KMS-11 (cell line): ENCODE measurements around the gene KCNJ6.
"Not testable (repeated sequence)": the region's sequence is repeated elsewhere in the genome, so short reads cannot be mapped to it uniquely, and the experiment has no call there.

Experiments
- H2AFZ ChIP-seq: fragments of 200-600 bp; sonication (generic); 2 replicates; pipeline ENCODE4 v1.6.1; 2016; ENCODE audit warnings: antibody characterized with exemption, mixed run types, low read depth
- H3K27ac ChIP-seq: fragments of 200-600 bp; sonication (generic); 2 replicates; pipeline ENCODE4 v1.6.1; 2016; ENCODE audit warnings: mild to moderate bottlenecking, mixed run types
- H3K27me3 ChIP-seq: fragments of 200-600 bp; sonication (generic); 2 replicates; pipeline ENCODE4 v1.6.1; 2017; ENCODE audit warnings: mild to moderate bottlenecking, low read depth, mixed run types, moderate library complexity; ENCODE audit not compliant: insufficient read depth
- H3K36me3 ChIP-seq: fragments of 200-600 bp; sonication (generic); 2 replicates; pipeline ENCODE4 v1.6.1; 2017; ENCODE audit warnings: mild to moderate bottlenecking, mixed run types; ENCODE audit not compliant: insufficient read depth
- H3K4me1 ChIP-seq: fragments of 200-600 bp; sonication (generic); 2 replicates; pipeline ENCODE4 v1.6.1; 2016; ENCODE audit warnings: mild to moderate bottlenecking, low read depth, mixed run types; ENCODE audit not compliant: poor library complexity, severe bottlenecking
- H3K4me2 ChIP-seq: fragments of 200-600 bp; sonication (generic); 2 replicates; pipeline ENCODE4 v1.7.0; 2016; ENCODE audit warnings: mild to moderate bottlenecking, mixed run types
- H3K4me3 ChIP-seq: fragments of 200-600 bp; sonication (generic); IDR thresholded peaks from 2 replicates; pipeline ENCODE4 v1.6.1; 2017; ENCODE audit warnings: low read depth, low read length, mixed read lengths; ENCODE audit not compliant: insufficient read depth
- H3K79me2 ChIP-seq: fragments of 200-600 bp; sonication (generic); 2 replicates; pipeline ENCODE4 v1.6.1; 2016; ENCODE audit warnings: low read depth, mixed run types; ENCODE audit not compliant: insufficient read depth
- H3K9ac ChIP-seq: fragments of 200-600 bp; sonication (generic); 2 replicates; pipeline ENCODE4 v1.6.1; 2016; ENCODE audit warnings: mild to moderate bottlenecking, mixed run types
- H4K20me1 ChIP-seq: fragments of 200-600 bp; sonication (generic); 2 replicates; pipeline ENCODE4 v1.6.1; 2016; ENCODE audit warnings: mild to moderate bottlenecking, mixed run types; ENCODE audit not compliant: insufficient read depth
- TF ChIP-seq, protein P1 (sequence below): fragments of 200-600 bp; sonication (generic); conservative IDR thresholded peaks from 2 replicates; pipeline ENCODE4 v1.6.1; 2017; ENCODE audit warnings: low read depth, mild to moderate bottlenecking, antibody characterized with exemption, low read length, moderate library complexity, mixed read lengths

Gene KCNJ6

DNA sequence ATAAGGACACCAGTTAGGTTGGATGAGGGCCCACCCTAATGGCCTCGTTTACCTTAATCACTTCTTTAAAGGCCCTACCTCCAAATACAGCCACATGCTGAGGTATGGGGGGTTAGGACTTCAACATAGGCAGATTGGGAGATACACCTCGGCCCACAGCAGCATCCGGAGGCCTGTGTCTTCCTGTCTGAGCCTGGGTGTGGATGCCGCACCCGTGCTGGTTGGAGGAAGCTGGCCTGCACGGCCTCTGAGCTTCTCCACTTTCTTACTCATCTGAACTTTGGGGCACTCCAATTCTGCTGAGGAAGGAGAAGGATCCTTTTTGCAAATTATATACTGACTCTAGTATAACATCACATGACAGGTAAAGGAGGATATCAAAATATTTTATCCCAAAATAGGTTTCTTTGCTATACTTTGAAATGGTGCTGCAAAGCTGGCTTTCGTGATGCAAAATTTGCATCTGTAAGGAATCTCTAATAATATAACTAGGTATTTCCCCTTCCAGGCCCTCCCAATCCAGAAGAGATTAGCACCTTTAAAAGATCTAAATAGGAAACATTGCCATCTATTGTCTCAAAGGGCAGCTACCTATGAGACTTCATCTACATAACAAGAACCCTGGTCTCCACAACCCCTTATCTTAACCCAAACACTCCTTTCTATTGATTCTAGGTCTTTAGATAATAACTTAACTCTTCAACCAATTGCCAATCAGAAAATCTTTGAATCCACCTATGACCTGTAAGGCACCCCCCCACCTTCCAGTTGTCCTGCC, 247.6 kb downstream of the KCNJ6 start:
- Histone ChIP-seq H2AFZ (no peak overlapping the region), H3K9ac (no peak overlapping the region)
- TF ChIP-seq, protein P1, sequence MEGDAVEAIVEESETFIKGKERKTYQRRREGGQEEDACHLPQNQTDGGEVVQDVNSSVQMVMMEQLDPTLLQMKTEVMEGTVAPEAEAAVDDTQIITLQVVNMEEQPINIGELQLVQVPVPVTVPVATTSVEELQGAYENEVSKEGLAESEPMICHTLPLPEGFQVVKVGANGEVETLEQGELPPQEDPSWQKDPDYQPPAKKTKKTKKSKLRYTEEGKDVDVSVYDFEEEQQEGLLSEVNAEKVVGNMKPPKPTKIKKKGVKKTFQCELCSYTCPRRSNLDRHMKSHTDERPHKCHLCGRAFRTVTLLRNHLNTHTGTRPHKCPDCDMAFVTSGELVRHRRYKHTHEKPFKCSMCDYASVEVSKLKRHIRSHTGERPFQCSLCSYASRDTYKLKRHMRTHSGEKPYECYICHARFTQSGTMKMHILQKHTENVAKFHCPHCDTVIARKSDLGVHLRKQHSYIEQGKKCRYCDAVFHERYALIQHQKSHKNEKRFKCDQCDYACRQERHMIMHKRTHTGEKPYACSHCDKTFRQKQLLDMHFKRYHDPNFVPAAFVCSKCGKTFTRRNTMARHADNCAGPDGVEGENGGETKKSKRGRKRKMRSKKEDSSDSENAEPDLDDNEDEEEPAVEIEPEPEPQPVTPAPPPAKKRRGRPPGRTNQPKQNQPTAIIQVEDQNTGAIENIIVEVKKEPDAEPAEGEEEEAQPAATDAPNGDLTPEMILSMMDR, result no peak

DNA sequence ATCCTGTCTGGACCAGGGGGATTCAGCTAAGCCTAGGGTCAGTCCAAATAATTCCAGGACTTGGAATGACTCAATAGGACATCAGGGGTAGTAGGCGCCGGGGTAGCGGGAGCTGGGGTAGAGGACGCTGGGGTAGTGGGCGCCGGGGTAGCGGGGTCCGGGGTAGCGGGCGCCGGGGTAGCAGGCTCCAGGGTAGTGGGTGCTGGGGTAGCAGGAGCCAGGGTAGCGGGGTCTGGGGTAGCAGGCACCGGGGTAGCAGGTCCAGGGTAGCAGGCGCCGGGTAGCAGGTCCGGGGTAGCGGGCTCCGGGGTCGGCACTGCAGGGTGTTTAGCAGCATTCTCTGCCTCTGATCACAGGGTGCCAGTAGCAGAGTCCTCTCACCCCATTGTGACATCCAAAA, 248.9 kb downstream of the KCNJ6 start:
- H3K79me2 ChIP-seq, result no peaks in the 10 kb centered on the region
- H3K4me3 ChIP-seq, result no peak overlapping the region
- TF ChIP-seq, protein P1, result no peak
- no peaks in the 10 kb centered on the region for H3K27me3 ChIP-seq
- H2AFZ ChIP-seq, result no peak overlapping the region
- H3K36me3 ChIP-seq, result no peaks in the 10 kb centered on the region
- H3K4me1 ChIP-seq, result peaks cover 5% of the 10 kb centered on the region
- no peak overlapping the region for H3K4me2 ChIP-seq
- no peak overlapping the region for H3K9ac ChIP-seq
- no peaks in the 10 kb centered on the region for H4K20me1 ChIP-seq
- H3K27ac ChIP-seq, result no peak overlapping the region

More for the DNA sequence above, 247.6 kb downstream of the KCNJ6 start:
- Histone ChIP-seq H3K27ac (no peak overlapping the region), H4K20me1 (no peaks in the 10 kb centered on the region), H3K4me3 (no peak overlapping the region), H3K27me3 (no peaks in the 10 kb centered on the region), H3K79me2 (no peaks in the 10 kb centered on the region), H3K4me1 (peaks cover 5% of the 10 kb centered on the region), H3K36me3 (no peaks in the 10 kb centered on the region), H3K4me2 (no peak overlapping the region)

DNA sequence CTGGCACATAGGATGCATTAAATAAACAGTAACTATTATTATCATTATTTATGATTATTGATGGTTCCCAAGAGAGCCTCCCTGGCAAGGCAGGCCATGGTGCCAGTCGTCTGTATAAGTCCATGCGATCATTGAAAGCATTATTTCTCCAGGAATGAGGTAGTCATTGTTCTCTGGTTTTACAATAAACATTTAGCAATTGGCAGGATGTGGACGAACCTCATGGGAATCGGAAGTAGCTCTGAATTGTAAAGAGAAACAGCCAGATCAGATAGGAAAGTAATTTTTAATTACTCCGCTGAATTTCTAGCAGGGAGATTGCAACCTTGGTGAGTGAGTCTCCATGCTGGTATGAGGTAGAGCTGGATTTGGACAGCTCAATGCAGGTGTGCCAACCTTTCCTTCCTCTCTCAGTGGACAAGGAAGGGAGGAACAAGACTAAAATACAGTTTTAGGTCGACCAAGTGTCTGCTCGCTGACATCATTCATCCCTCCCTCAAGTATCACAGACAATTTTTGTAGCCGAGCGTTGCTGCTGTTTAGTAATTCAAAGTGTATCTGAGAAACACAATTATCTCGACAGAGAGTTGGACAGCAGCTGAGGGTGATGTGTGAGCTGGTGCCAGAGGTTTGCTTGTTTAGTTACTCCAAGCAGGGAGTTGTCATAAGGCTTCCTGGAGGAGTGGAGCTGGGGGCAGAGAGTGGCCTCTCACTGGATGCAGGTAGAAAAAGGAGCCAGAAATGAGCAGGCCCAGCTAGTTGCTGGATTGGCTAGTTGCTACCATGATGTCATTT, 250.8 kb downstream of the KCNJ6 start:
- no peaks in the 10 kb centered on the region for H3K36me3 ChIP-seq
- no peak overlapping the region for H3K4me3 ChIP-seq
- no peaks in the 10 kb centered on the region for H4K20me1 ChIP-seq
- no peak overlapping the region for H3K4me2 ChIP-seq
- H3K79me2 ChIP-seq, result no peaks in the 10 kb centered on the region
- H3K27me3 ChIP-seq, result no peaks in the 10 kb centered on the region
- H3K9ac ChIP-seq, result no peak overlapping the region
- TF ChIP-seq, protein P1, result no peak
- peaks cover 5% of the 10 kb centered on the region for H3K4me1 ChIP-seq
- H3K27ac ChIP-seq, result no peak overlapping the region
- no peak overlapping the region for H2AFZ ChIP-seq

DNA sequence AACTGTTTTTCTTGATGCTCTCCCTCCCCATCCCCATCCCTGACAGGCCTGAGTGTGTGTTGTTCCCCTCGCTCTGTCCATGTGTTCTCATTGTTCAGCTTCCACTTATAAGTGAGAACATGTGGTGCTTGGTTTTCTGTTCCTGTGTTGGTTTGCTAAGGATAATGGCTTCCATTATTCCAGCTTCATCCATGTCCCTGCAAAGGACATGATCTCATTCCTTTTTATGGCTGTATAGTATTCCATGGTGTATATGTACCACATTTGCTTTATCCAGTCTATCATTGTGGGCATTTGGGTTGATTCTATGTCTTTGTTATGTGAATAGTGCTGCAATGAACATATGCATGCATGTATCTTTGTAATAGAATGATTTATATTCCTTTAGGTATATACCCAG, 254.0 kb downstream of the KCNJ6 start:
- H3K27me3 ChIP-seq, H2AFZ ChIP-seq, H4K20me1 ChIP-seq, H3K27ac ChIP-seq, H3K9ac ChIP-seq, H3K4me3 ChIP-seq, H3K4me1 ChIP-seq, H3K79me2 ChIP-seq, H3K4me2 ChIP-seq, H3K36me3 ChIP-seq: not testable (repeated sequence)

DNA sequence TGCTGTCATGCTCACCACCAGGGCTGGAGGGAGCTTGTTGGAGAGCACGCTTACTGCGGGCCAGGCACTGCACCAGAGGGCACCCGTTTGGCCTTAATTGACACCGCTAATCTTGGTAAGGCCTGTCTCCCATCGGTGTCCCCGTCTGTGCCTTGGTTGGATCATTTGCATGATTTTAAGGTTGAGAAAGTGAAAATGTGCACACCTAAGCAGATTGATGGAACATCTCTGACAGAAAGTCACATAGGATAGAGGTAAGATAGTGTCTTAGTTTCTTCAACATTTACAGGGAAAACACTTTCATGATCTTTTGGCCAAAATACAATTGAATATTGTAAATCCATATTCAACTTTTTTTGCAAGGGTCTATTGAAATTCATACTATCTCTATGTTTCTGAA, 255.5 kb downstream of the KCNJ6 start:
- TF ChIP-seq, protein P1, result no peak
- Histone ChIP-seq H3K36me3 (no peaks in the 10 kb centered on the region), H3K4me2 (no peak overlapping the region), H4K20me1 (no peaks in the 10 kb centered on the region), H3K27me3 (no peaks in the 10 kb centered on the region), H3K4me1 (peaks cover 1% of the 10 kb centered on the region), H3K79me2 (no peaks in the 10 kb centered on the region), H3K27ac (no peak overlapping the region), H3K4me3 (no peak overlapping the region), H2AFZ (no peak overlapping the region), H3K9ac (no peak overlapping the region)
